Upper lobe of right lung (tissue), 1 donor: Measurements from ENCODE around the gene LPP. TPM values are rescaled to one million over a fixed set of nuclear protein-coding genes. Genes with fewer than 3 reads are reported as not detected.

ENCODE experiments used
- ATAC-seq: fragments of 200-7000 bp; cut with Tn5 transposase; one replicate; pipeline ENCODE4 v1.9.1; 2020; ENCODE audit warnings: mild to moderate bottlenecking, moderate library complexity
- DNase-seq: peaks from one replicate; pipeline ENCODE4 v3.0.0-alpha.2; 2020
- H3K27ac ChIP-seq: fragments of 200-600 bp; one replicate; pipeline ENCODE4 v1.8.0; 2022
- H3K27me3 ChIP-seq: fragments of 200-600 bp; one replicate; pipeline ENCODE4 v1.8.0; 2022; ENCODE audit warnings: mild to moderate bottlenecking
- H3K36me3 ChIP-seq: fragments of 200-600 bp; one replicate; pipeline ENCODE4 v1.8.0; 2022
- H3K4me1 ChIP-seq: fragments of 200-600 bp; one replicate; pipeline ENCODE4 v1.8.0; 2022
- H3K4me3 ChIP-seq: fragments of 200-600 bp; one replicate; pipeline ENCODE4 v1.8.0; 2022; ENCODE audit warnings: mild to moderate bottlenecking
- H3K9me3 ChIP-seq: fragments of 200-600 bp; one replicate; pipeline ENCODE4 v1.8.0; 2022
- CTCF ChIP-seq: fragments of 200-600 bp; IDR thresholded peaks from one replicate; pipeline ENCODE4 v1.8.0; 2022; ENCODE audit warnings: antibody characterized with exemption
- intact Hi-C: fragments of 100-400 bp; cut with DNase I; formaldehyde crosslinking; loops from one replicate; pipeline ENCODE4 v1.11.0; 2022
- total RNA-seq: library from RNA; stranded (reverse); fragmentation: NEBNext Ultra II Directional; extraction: Animal tissue kit (Norgen Biotek cat#: 25700); gene quantifications from one replicate; pipeline ENCODE4 v1.2.1, GENCODE V29; 2021
- donor health status: DM: no; HTN: yes; CAD: no; lungs with severe emphysema.

Gene LPP
- total RNA-seq, 1 donor from 2014 or later = 191 TPM

GRCh38 chr3:188537606-188538005, 383.6 kb downstream of the LPP start:
- DNase-seq (no peak), ATAC-seq (no peak)
- Histone ChIP-seq H3K27me3 (no peaks in the 10 kb centered on the region), H3K36me3 (no peaks in the 10 kb centered on the region), H3K4me1 (no peaks in the 10 kb centered on the region), H3K4me3 (no peak overlapping the region), H3K9me3 (no peaks in the 10 kb centered on the region), H3K27ac (no peak overlapping the region)
- TF ChIP-seq CTCF = no peak
- intact Hi-C loops = no loop called here

DNA sequence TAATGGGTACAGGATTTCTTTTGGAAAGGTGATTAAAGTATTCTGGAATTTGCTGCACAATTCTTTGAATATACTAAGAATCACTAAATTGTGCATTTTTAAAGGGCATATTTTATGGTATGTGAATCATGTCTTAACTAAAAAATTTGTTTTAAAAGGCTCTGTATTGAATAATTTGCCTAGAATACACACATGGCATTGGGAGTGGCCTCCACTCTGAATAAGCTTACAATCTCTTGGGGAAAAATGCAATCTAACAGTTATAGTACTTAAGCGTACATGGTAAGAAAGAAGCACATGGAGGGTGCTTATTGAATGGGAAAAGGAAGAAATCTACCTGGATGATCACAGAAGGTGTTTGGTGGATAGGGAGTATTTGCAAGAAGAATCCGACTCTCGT, 385.1 kb downstream of the LPP start:
- no peaks in the 10 kb centered on the region for H3K4me1 ChIP-seq
- intact Hi-C loops = no loop called here

GRCh38 chr3:188539631-188540194, 385.8 kb downstream of the LPP start:
- intact Hi-C loops = no loop called here
- no peak for TF ChIP-seq CTCF
- Histone ChIP-seq H3K9me3 (no peaks in the 10 kb centered on the region), H3K4me3 (no peak overlapping the region), H3K36me3 (no peaks in the 10 kb centered on the region), H3K4me1 (no peaks in the 10 kb centered on the region), H3K27me3 (no peaks in the 10 kb centered on the region), H3K27ac (no peak overlapping the region)
- DNase-seq (no peak), ATAC-seq (no peak)

More for the DNA sequence above, 385.1 kb downstream of the LPP start:
- H3K9me3 ChIP-seq = no peaks in the 10 kb centered on the region
- H3K36me3 ChIP-seq = no peaks in the 10 kb centered on the region
- TF ChIP-seq CTCF = no peak
- ATAC-seq (no peak), DNase-seq (no peak)
- H3K27ac ChIP-seq = no peak overlapping the region
- no peak overlapping the region for H3K4me3 ChIP-seq
- H3K27me3 ChIP-seq = no peaks in the 10 kb centered on the region

- DNase-seq (no peak), ATAC-seq (no peak)
- H3K36me3 ChIP-seq = no peaks in the 10 kb centered on the region
- intact Hi-C loops = no loop called here
- no peaks in the 10 kb centered on the region for H3K4me1 ChIP-seq
- no peaks in the 10 kb centered on the region for H3K27me3 ChIP-seq
- no peak for TF ChIP-seq CTCF
- H3K27ac ChIP-seq = no peak overlapping the region
- H3K4me3 ChIP-seq = no peak overlapping the region
- H3K9me3 ChIP-seq = no peaks in the 10 kb centered on the region
Measured at GRCh38 chr3:188542196-188542595, 388.2 kb downstream of the LPP start.

- Histone ChIP-seq H3K27ac (no peak overlapping the region), H3K36me3 (no peaks in the 10 kb centered on the region), H3K4me1 (no peaks in the 10 kb centered on the region), H3K27me3 (no peaks in the 10 kb centered on the region), H3K9me3 (no peaks in the 10 kb centered on the region), H3K4me3 (no peak overlapping the region)
- no peak for ATAC-seq
- no peak for TF ChIP-seq CTCF
- intact Hi-C loops = no loop called here
- DNase-seq = no peak
Measured at GRCh38 chr3:188544012-188544411, 390.1 kb downstream of the LPP start.
